Frontal cortex (tissue), 4 donors: Measurements from ENCODE around the gene ADARB2. TPM values are rescaled to one million over a fixed set of nuclear protein-coding genes. Genes with fewer than 3 reads are reported as not detected.

ENCODE experiments used
- DNase-seq, 2 donors: peaks; one replicate each; pipeline ENCODE4 v3.0.0; 2012; ENCODE audit warnings: low spot score in 2 of 2
- FAIRE-seq: peaks from 2 replicates; lab custom pipeline; 2012; peaks lifted over from hg19 to GRCh38; lab: Jason Lieb, UNC
- total RNA-seq: library from RNA; depleted of rRNA; stranded (reverse); fragments of >200 nt; gene quantifications from one replicate; pipeline ENCODE4 v1.2.3, GENCODE V29; 2014
- donor health status: control.
- donor health status: control.
- donor health status: control.

Gene ADARB2
- total RNA-seq, 1 donor from 2014 or later = 3.3 TPM

DNA sequence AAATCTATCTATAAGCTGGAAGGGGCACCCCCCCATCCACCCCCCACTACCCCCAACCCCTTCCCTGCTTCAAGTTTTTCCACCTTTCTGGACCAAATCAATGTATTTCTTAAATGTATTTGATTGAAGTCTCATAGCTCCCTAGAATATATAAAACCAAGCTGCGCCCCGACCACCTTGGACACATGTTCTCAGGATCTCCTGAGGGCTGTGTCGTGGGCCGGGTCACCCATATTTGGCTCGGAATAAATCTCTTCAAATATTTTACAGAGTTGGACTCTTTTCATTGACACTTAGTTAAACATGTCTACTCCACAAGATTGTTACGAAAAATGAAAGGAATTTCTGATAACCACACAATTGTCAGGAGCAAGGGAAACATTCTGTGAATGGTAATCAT, 215.6 kb downstream of the ADARB2 start:
- no peak for DNase-seq
- FAIRE-seq = no peak

DNA sequence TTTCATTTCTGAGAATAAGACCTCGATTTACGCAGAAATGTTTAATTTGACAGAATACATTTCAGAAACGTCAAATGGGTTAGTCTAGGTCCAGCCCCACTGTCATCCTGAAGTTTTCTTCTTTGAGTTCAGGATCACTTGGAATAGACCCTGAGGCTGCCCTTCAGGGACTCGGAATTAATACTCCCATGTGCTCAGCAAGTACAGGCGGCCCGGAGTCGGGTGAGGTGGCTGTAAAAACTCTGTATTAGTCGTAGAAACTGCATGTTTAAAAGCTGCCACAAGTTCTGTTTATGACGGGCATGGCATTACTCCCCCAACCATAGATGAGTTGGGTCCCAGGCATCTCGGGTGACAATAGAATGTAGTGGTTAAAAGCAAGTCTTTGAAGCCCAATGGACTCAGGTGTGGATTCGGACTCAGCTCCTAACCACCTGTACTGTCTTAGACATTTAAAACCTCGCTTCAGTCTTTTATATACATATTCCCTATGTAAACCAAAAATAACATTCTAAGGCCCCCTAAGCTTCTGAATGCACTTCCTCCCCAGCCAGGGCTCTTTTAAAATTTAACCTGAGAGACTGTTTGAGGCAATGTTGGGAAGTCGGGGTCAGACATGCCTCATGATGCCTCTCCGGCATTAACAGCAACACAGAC, 216.3 kb downstream of the ADARB2 start:
- no peak for FAIRE-seq

DNA sequence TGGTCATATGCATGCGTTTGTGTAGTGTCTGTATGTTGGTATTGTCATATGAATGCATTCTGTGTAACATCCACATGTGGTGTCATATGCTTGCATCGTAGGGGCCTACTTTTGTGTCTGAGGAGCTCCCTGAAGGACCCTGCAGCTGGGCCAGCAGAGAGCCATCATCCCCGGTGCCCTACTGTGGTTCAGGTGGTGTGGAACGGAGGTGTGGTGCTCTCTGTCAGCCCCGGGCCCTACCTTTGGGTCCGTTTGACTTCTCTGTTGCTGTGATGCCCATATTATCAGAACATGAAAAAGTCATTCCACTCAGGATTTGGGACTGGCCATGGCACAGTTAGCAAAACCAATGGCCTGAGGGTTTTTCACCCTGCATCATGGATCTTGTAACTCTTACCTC, 217.9 kb downstream of the ADARB2 start:
- FAIRE-seq (no peak), DNase-seq (no peak)

More for the DNA sequence above, 216.3 kb downstream of the ADARB2 start:
- DNase-seq = no peak

DNA sequence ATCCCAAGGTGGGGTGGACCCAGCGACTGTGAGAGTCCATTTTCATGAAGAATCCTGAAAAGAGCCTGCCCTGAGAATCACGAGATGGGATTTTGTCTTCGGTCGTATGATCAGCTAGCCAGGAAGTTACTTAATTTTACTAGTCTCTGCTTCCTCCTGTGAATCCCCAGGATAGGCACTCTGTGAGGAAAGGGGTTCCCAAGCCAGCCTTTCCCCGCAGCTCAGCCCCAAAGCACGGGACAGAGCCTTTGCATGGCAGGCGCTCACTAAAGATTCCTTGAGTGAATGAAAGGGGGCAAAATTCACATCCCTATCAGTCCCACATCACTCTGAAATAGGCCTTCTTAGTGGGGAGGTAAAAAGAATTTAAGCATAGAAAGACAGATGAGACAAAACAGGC, 219.6 kb downstream of the ADARB2 start:
- FAIRE-seq (no peak), DNase-seq (no peak)

DNA sequence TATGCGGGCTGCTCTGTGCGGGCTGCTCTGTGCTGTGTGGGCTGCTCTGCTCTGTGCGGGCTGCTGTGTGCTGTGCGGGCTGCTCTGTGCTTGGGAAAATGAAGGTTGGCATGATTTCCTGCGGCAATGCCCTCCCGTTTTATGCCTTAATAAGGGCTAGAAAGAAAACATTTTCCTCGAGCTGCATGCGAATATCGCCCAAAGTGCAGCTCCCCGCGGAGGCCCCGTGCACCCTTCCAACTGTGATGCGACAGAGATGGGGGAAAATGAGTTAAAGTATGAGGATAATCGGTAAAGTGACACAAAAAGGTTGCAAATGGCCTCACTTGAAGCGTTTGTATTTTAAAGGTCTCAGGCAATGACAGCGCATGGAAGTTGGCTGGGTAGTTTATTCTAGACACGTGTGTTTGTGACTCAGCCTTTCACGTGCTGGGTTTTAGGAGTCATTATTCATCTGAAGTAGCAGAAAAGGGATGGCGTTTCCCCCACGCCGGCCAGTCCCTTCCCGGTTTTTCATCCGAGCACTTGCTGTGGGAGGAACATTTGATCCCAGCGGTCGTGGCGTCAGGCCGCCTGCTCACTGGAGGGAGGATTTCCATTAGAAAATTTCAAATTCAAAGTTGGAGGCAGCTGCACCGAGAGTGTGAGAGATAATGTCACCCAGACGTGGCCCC, 220.7 kb downstream of the ADARB2 start:
- DNase-seq = no peak
- no peak for FAIRE-seq

DNA sequence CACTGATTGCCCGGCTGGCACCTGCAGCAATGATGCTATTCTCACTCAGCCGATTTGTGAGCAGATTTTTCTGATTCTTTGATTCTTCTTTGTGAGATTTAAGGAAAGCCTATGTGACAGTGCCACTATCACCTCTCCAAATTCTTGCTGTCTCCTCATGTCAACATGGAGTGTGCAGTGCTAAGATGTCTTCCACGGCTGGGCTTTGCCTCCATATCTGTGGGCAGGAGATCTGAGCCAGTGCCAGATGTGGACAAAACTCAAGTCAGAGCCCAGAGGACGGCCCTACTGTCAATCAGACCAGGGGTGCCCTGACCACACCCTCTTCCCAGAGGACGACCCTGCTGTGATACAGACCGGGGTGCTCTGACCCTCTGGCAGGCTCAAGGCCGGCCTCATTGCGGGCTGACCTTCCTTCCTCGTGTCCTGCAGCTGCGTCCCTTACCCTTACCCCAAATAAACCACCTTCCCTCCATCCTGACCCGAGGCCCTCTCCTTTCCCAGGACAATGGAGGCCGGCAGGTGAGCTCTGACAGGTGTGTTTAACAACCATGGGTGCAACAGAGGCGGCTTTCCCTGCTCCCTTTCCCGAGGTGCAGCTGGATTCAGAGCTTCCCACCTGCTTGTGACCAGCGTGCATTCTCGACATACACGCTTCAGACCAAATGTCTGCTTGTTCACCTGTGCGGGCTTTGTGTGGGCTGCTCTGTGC, 221.4 kb downstream of the ADARB2 start:
- FAIRE-seq (no peak), DNase-seq (no peak)

DNA sequence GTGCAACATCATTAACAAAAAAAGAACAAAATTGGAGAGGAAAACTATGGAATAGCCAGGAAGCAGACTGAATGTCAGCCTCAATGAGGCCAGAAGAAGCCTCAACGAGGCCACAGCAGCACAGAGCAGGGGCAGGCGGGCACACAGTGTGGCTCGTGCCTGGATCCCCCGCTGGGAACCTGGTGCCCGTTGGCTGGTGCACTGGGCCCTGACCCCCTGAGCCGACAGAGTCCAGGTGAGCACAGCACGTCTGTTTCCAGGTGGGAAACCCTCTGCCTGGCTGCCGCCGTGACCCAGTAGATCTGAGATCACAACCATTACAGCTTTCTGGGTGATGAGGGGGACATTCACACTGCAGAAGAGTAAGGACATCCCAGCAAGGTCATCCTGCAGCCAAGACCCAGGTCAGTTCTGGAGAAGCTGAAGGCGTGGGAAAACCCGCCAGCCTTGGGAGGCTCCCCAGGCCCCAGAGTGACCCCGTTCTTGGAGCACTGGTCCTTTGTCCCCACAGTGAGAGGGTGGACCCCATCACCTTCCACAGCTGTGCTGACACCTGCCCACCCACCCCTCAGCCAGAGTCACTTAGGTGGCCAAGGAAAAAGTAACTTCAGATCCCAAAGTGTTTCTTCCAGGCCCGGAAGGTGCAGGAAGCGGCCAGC, 222.1 kb downstream of the ADARB2 start:
- FAIRE-seq = no peak

DNA sequence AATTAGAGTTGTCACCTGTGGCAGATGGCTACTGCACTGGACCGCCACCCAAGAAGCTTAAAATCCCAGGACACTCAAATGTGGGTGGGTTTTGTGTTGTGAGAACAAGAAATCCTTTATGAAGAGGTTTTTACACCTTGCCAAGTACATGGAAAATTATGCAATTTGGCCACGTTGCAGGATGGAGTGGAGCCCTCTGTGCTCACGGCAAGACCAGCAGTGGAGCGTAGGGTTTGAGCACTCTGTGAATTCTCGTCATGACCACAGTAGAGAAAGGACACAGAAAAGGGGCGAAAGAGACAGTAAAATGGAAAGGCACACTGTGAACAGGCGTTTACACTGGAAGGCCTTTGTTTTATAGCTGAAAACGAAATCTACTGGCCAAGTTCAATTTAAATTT, 222.6 kb downstream of the ADARB2 start:
- DNase-seq (no peak), FAIRE-seq (no peak)

More for the DNA sequence above, 222.1 kb downstream of the ADARB2 start:
- no peak for DNase-seq

DNA sequence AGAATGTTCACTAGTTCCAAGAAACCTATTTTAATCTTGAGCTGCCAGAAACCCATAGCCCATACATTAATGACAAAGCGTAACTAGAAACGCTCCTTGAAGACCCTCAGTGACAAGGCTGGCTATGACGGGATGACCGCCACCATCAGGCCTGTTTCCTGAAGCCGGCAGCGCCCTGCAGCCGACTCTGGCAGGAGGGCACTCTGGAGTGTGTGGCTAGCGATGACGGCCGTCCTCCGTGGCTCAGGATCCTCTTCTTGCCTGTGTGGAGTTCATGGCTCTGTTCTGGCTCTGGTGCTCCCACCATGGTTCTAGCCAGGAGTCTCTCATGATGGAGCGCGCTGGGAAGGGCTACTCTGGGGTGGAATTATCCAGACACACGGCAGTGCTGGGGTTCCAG, 224.1 kb downstream of the ADARB2 start:
- DNase-seq = no peak
- FAIRE-seq = no peak

DNA sequence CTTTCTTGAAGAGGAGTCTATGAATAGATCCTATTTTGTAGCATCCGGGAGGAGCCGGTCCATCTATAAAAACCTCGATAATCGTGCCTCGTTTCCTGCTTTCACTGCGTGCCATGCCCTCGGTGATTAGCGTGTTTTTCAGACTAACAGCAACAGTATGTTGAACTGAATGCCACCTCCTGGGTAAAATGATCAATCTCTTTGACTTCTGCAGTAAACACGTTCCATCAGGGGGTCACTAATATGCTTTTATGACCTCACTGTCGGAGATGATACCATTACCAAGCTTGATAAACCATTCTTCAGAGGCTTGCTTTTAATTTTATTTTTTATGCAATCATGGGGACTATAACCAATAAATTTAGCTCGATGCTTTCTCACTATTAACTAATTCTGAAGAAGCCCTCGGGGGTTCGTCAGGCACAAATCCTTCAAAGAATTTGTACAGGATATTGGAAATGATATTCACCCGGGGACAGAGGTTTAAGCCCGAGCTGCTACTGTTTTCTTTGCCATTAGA, 228.3 kb downstream of the ADARB2 start:
- no peak for DNase-seq
- no peak for FAIRE-seq

DNA sequence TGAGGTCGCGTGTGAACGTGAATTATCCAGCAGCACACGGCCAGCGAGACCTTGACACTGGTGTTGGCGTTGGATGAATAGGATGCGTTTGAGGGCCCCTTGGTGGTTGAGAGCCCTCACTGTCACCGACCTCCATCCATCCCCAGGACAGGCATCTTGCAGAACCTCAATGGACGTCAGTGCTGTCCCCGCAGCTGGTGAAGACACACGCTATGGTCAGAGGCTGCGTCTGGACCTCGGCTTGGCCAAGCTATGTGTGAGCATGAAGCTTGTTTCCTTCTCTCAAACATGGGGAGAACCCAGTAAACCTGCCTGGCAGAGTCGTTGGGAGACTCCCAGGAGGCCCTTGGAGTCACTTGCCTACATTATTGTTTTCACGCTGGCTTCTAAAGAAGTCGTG, 229.2 kb downstream of the ADARB2 start:
- no peak for DNase-seq
- FAIRE-seq = no peak

DNA sequence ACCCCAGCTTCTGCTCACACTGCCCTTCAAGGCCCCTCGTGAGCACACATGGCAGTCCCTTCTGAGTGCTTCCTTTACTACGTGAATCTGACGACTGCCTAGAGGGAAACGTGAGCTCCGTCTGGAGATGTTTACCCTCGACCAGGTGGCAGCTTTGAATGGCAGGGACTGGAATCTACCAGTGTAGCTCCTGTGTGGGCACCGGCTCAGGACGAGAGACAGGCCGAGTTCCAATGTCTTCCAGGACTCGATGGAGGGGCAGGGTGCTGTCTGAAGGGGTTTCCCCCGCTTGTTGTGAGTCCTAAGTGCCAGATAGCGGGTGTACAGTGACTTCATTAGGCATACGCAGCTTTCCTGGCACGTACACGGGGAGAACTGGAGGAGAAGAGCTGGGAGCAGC, 229.9 kb downstream of the ADARB2 start:
- no peak for DNase-seq
- FAIRE-seq = no peak

DNA sequence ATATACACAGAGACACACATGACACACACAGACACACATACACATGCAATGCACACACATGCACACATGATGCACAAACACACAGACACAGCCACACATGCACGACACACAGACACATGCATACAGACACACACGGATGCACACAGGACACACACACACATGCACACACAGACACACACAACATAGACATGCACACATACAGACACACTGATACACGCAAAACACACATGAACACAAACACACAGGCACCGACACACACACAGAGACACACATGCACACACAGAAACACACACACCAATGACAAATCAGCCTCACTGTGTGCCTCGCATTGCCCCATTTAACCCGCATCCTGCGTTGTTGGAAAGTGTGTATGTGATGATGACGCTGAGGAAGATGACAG, 232.4 kb downstream of the ADARB2 start:
- DNase-seq (no peak), FAIRE-seq (no peak)

DNA sequence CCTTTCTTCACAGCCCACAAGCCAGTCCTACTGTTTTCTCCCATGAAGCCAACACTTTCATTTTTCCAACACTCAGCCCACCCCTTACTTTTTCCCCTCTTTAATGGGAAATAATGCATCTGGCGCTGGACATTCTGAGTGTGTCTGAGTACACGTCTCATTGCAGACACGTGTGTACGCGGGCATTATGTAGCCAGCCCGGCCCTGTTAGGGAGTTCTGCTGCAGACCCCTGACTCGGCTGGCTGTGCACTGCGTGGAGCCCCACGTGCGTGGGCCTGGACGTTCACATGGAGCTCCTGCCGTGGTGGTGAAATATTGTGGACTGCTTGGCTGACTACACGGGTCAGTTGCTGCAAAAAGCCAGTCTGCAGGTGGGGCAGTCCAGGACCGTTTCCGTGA, 233.0 kb downstream of the ADARB2 start:
- FAIRE-seq (no peak), DNase-seq (no peak)

DNA sequence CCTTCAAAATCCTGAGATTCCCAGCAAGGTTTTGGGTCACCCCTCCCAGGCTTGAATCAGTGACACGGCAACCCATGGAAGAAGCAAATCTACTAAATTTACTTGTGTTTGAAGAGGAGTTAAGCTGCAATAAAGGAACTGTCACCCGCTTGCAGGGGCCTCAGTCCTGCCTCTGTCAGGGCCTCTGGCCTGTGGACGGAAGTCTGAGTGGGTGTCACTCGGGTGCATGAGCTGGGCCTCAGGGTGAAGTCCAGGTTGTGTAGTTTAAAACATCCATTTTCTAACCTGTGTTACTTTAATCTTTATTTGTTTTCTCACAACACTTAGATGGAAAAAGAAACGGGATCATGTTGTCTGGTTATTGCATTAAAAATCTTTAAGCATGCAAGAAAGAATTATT, 234.9 kb downstream of the ADARB2 start:
- DNase-seq (no peak), FAIRE-seq (no peak)

DNA sequence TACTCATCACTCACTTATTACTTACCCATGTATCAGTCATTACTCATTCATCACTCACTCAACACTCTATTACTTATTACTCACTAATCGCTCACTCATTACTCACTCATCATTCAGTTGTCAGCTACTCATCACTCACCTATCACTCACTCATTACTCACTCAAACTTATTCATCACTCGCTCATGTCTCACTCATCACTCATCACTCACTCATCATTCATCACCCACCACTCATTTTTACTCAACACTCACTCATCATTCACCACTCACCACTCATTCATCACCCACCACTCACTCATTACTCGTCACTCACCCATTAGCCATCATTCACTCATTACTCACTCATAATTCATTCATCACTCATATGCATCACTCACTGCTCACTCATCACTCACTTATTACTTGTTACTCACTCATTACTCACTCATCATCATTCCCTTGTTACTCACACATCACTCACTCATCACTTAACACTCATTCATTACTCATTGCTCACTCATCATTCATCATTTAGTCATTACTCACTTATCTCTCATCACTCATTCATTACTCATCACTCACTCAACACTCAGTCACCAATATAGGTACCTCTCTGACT, 237.9 kb downstream of the ADARB2 start:
- no peak for FAIRE-seq
- no peak for DNase-seq

DNA sequence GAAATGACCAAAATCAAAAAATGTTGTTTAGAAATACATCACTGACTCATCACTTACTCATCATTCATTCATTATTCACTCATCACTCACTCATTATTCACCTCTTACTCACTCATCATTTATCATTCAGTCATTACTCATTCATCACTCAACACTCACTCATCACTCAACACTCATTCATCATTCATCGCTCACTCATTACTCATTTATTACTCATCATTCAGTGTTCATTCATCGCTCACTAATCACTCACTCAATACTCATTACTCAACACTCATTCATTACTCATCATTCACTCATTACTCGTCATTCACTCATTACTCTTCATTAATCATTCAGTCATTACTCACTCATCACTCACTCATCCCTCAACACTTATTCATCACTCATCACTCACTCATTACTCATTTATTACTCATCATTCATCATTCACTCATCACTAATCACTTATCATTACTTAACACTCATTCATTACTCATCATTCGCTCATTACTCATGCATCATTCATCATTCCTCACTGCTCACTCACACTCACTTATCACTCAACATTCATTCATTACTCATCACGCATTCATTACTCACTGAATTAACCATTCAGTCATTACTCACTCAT, 238.5 kb downstream of the ADARB2 start:
- no peak for FAIRE-seq
- no peak for DNase-seq

DNA sequence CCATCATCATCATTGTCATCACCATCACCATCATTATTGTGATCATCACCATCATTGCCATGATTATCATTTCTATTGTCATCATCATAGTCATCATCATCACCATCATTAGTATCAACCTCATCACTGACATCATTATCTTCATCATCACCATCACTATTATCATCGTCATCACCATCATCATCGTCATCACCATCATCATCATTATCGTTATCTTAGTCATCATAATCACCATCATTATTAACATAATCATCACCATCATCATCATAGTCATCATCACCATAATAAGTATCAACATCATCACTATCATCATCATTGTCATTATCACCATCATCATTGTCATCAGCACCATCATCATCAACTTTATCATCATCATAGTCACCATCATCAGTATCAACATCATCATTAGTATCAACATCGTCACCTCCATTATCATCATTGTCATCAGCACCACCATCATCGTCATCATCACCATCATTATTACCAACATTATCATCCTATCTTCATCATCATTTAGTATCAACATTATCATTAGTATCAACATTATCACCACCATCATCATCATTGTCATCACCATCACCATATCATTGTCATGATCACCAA, 241.3 kb downstream of the ADARB2 start:
- DNase-seq (no peak), FAIRE-seq (no peak)

DNA sequence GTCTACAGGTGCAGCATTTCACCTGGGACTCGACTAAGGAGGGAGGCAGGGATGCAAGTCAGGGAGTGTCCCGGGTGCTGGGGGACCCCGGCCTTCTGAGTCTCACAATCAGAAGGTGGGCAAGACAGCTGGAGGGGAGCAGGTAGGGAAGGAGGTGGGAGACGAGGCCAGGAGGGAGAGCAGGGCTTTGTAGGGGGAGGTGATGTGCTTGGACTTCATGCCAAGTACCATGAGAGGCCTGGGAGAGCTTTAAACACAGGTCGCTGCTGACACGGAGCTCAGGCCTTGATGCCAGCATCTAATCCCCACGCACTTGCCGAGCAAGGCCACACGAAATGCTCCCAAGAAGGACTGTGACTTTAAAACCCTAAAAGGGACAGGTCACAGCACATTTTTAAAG, 244.7 kb downstream of the ADARB2 start:
- FAIRE-seq (no peak), DNase-seq (no peak)
